GM19328 (cell line): ENCODE measurements around the gene MUS81.

Experiments used
- ATAC-seq: cut with Tn5 transposase; IDR thresholded peaks from one replicate; pipeline ENCODE4 v1.9.1; 2021; ENCODE audit warnings: mild to moderate bottlenecking, moderate library complexity; ENCODE audit not compliant: unreplicated experiment

MUS81 gene

GRCh38 chr11:65859812-65860277, 388 bp upstream of the MUS81 start:
- no peak for ATAC-seq

GRCh38 chr11:65861165-65861505, 902 bp downstream of the MUS81 start:
- ATAC-seq = no peak

- no peak for ATAC-seq
Observed at GRCh38 chr11:65861533-65862183, 1.4 kb downstream of the MUS81 start.

GRCh38 chr11:65862191-65862735, 2.0 kb downstream of the MUS81 start:
- ATAC-seq = no peak

- ATAC-seq = no peak
Observed at GRCh38 chr11:65862941-65863888, 3.0 kb downstream of the MUS81 start.

- ATAC-seq = no peak
Observed at GRCh38 chr11:65863889-65864705, 3.9 kb downstream of the MUS81 start.

- no peak for ATAC-seq
Observed at GRCh38 chr11:65864706-65865471, 4.7 kb downstream of the MUS81 start.

GRCh38 chr11:65865550-65866172, 5.4 kb downstream of the MUS81 start:
- ATAC-seq = no peak

GRCh38 chr11:65866509-65867283, 6.5 kb downstream of the MUS81 start:
- ATAC-seq = no peak

- ATAC-seq = no peak
Observed at GRCh38 chr11:65867284-65868071, 7.2 kb downstream of the MUS81 start.

GRCh38 chr11:65868076-65868667, 7.9 kb downstream of the MUS81 start:
- no peak for ATAC-seq

- no peak for ATAC-seq
Observed at GRCh38 chr11:65868907-65869306, 8.7 kb downstream of the MUS81 start.

GRCh38 chr11:65869643-65870306, 9.5 kb downstream of the MUS81 start:
- ATAC-seq = no peak

- no peak for ATAC-seq
Observed at GRCh38 chr11:65870307-65870658, 10.1 kb downstream of the MUS81 start.

- ATAC-seq = no peak
Observed at GRCh38 chr11:65870706-65871681, 10.8 kb downstream of the MUS81 start.

- ATAC-seq = no peak
Observed at GRCh38 chr11:65871811-65872548, 11.7 kb downstream of the MUS81 start.
